ENCODE results near the gene PTPN22. TPM values are rescaled to one million over a fixed set of nuclear protein-coding genes. Genes with fewer than 3 reads are reported as not detected.

Gene PTPN22
- polyA plus RNA-seq, 2 donors, result 0.76 to 1.5 TPM

- no peaks in the 10 kb centered on the region for H3K36me3 ChIP-seq (ENCODE audit: control insufficient read depth in 2 of 2, insufficient read depth in 2 of 2, low read length in 1 of 2)
- no peak overlapping the region for H3K27ac ChIP-seq (ENCODE audit: low read depth in 2 of 2, low read length in 1 of 2)
- H3K4me3 ChIP-seq (ENCODE audit: low read depth in 1 of 2, low read length in 2 of 2), result no peak overlapping the region
- no peaks in the 10 kb centered on the region for H3K4me1 ChIP-seq (ENCODE audit: control insufficient read depth in 2 of 2, insufficient read depth in 2 of 2, low read length in 1 of 2)
- WGBS, 2 donors, result 91 to 96% methylated on average over 2 of the region's 2 CpGs
- no peaks in the 10 kb centered on the region for H3K27me3 ChIP-seq (ENCODE audit: control insufficient read depth in 1 of 2, insufficient read depth in 2 of 2, low read length in 2 of 2)
- no peaks in the 10 kb centered on the region for H3K9me3 ChIP-seq (ENCODE audit: control insufficient read depth in 2 of 2, insufficient read depth in 1 of 2, low read depth in 1 of 2, low read length in 1 of 2)
Measured at GRCh38 chr1:113834716-113835115, 36.8 kb downstream of the PTPN22 start.

DNA sequence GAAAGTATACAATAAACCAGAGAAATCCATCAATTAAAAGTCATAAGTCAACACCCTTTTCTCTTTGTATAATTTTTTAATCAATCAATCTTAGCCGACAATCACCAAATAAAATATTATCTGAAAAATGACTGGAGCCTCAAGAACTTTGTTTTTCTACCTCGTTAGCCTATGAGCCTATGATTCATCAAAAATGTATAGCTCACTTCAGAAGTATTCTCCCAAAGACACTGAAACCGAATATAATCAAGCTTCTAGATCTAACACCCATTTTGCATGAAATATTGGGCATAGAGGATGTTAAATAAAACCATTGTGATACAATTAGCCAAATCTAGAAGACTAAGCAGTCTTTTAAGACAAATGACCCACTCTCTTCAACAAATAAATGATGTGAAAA is 41.5 kb downstream of the PTPN22 start:
- Histone ChIP-seq H3K4me3 (ENCODE audit: low read depth in 1 of 2, low read length in 2 of 2) (no peak overlapping the region), H3K36me3 (ENCODE audit: control insufficient read depth in 2 of 2, insufficient read depth in 2 of 2, low read length in 1 of 2) (no peaks in the 10 kb centered on the region), H3K9me3 (ENCODE audit: control insufficient read depth in 2 of 2, insufficient read depth in 1 of 2, low read depth in 1 of 2, low read length in 1 of 2) (no peaks in the 10 kb centered on the region), H3K4me1 (ENCODE audit: control insufficient read depth in 2 of 2, insufficient read depth in 2 of 2, low read length in 1 of 2) (no peaks in the 10 kb centered on the region), H3K27ac (ENCODE audit: low read depth in 2 of 2, low read length in 1 of 2) (no peak overlapping the region), H3K27me3 (ENCODE audit: control insufficient read depth in 1 of 2, insufficient read depth in 2 of 2, low read length in 2 of 2) (no peaks in the 10 kb centered on the region)
- WGBS, 2 donors, result 71 to 74% methylated on average over 3 of the region's 3 CpGs

DNA sequence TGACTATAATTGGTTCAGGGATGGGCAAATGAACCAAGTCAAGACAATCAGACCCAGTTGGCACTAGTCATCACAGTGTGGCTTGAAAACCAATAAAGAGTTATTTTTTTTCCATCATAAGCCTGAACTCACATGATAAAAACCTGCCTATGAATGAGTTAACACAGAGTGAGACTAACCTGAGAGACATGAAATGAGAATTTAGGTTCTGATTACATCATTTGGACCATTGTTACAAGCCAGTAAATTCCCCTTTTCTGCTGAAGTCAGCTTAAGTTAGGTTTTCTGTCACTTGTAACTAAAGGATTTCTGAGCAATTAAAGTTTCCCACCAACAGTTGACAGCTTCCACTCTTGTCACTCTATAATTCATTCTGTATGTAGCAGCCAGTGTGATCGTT is 49.6 kb downstream of the PTPN22 start:
- Histone ChIP-seq H3K27ac (ENCODE audit: low read depth in 2 of 2, low read length in 1 of 2) (no peak overlapping the region), H3K36me3 (ENCODE audit: control insufficient read depth in 2 of 2, insufficient read depth in 2 of 2, low read length in 1 of 2) (no peaks in the 10 kb centered on the region), H3K9me3 (ENCODE audit: control insufficient read depth in 2 of 2, insufficient read depth in 1 of 2, low read depth in 1 of 2, low read length in 1 of 2) (no peaks in the 10 kb centered on the region), H3K4me3 (ENCODE audit: low read depth in 1 of 2, low read length in 2 of 2) (no peak overlapping the region), H3K4me1 (ENCODE audit: control insufficient read depth in 2 of 2, insufficient read depth in 2 of 2, low read length in 1 of 2) (no peaks in the 10 kb centered on the region), H3K27me3 (ENCODE audit: control insufficient read depth in 1 of 2, insufficient read depth in 2 of 2, low read length in 2 of 2) (no peaks in the 10 kb centered on the region)
- WGBS, 2 donors, result 61 to 74% methylated on average over 1 of the region's 1 CpG

- no peaks in the 10 kb centered on the region for H3K36me3 ChIP-seq (ENCODE audit: control insufficient read depth in 2 of 2, insufficient read depth in 2 of 2, low read length in 1 of 2)
- H3K27me3 ChIP-seq (ENCODE audit: control insufficient read depth in 1 of 2, insufficient read depth in 2 of 2, low read length in 2 of 2), result no peaks in the 10 kb centered on the region
- no peak overlapping the region for H3K27ac ChIP-seq (ENCODE audit: low read depth in 2 of 2, low read length in 1 of 2)
- H3K9me3 ChIP-seq (ENCODE audit: control insufficient read depth in 2 of 2, insufficient read depth in 1 of 2, low read depth in 1 of 2, low read length in 1 of 2), result no peaks in the 10 kb centered on the region
- no peaks in the 10 kb centered on the region for H3K4me1 ChIP-seq (ENCODE audit: control insufficient read depth in 2 of 2, insufficient read depth in 2 of 2, low read length in 1 of 2)
- H3K4me3 ChIP-seq (ENCODE audit: low read depth in 1 of 2, low read length in 2 of 2), result no peak overlapping the region
- 87 to 93% methylated on average over 2 of the region's 2 CpGs for WGBS, 2 donors
Measured at GRCh38 chr1:113818578-113818977, 52.9 kb downstream of the PTPN22 start.

DNA sequence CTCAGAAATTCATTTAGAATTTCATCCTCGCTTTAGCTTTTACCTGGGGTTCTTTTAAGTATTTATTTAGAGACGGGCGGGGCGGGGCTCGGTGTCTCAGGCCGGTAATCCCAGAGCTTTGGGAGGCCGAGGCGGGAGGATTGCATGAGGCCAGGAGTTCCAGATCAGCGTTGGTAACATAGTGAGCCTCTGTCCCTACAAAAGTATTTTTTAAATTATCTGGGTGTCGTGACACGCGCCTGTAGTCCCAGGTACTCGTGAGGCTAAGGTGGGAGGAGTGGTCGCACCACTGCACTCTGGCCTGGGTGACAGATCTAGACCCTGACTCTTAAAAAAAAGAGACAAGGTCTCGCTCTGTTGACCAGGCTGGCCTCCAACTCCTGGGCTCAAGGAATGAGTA is 58.3 kb downstream of the PTPN22 start:
- Histone ChIP-seq H3K9me3 (ENCODE audit: control insufficient read depth in 2 of 2, insufficient read depth in 1 of 2, low read depth in 1 of 2, low read length in 1 of 2) (no peaks in the 10 kb centered on the region), H3K4me3 (ENCODE audit: low read depth in 1 of 2, low read length in 2 of 2) (peak overlapping the region in 1 of 2 donors; percentile 71), H3K36me3 (ENCODE audit: control insufficient read depth in 2 of 2, insufficient read depth in 2 of 2, low read length in 1 of 2) (no peaks in the 10 kb centered on the region), H3K4me1 (ENCODE audit: control insufficient read depth in 2 of 2, insufficient read depth in 2 of 2, low read length in 1 of 2) (peaks cover 0 to 3% of the 10 kb centered on the region in 2 donors), H3K27me3 (ENCODE audit: control insufficient read depth in 1 of 2, insufficient read depth in 2 of 2, low read length in 2 of 2) (no peaks in the 10 kb centered on the region), H3K27ac (ENCODE audit: low read depth in 2 of 2, low read length in 1 of 2) (no peak overlapping the region)
- WGBS, 2 donors, result 94 to 95% methylated on average over 15 of the region's 15 CpGs

DNA sequence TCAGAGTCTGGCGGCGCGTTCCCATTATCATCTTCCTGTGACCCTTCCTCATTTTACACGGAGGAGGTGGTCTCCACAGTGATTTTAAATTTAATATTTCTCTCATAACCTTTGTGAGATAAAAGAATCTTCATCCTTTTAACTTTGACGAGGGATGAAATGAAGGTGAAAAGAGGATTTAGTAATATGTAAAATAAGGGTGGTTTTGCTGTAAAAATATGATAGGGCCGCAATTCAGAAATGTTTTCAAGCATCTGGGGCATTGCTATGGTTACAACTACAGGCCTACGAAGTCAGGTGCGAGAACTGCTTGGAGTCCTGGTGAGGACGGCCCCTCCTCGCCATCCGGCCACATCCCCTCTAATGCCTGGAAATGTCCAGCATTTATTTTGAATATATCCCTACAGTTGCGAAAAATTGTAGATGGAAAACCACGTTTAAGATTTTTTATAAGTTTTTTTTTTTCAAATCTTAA is 58.8 kb downstream of the PTPN22 start:
- Histone ChIP-seq H3K4me3 (ENCODE audit: low read depth in 1 of 2, low read length in 2 of 2) (peak overlapping the region; percentile 38 to 71), H3K36me3 (ENCODE audit: control insufficient read depth in 2 of 2, insufficient read depth in 2 of 2, low read length in 1 of 2) (no peaks in the 10 kb centered on the region), H3K9me3 (ENCODE audit: control insufficient read depth in 2 of 2, insufficient read depth in 1 of 2, low read depth in 1 of 2, low read length in 1 of 2) (no peaks in the 10 kb centered on the region), H3K27ac (ENCODE audit: low read depth in 2 of 2, low read length in 1 of 2) (peak overlapping the region; percentile 66 to 79), H3K4me1 (ENCODE audit: control insufficient read depth in 2 of 2, insufficient read depth in 2 of 2, low read length in 1 of 2) (peaks cover 0 to 3% of the 10 kb centered on the region in 2 donors), H3K27me3 (ENCODE audit: control insufficient read depth in 1 of 2, insufficient read depth in 2 of 2, low read length in 2 of 2) (no peaks in the 10 kb centered on the region)
- 19 to 22% methylated on average over 13 of the region's 13 CpGs for WGBS, 2 donors

DNA sequence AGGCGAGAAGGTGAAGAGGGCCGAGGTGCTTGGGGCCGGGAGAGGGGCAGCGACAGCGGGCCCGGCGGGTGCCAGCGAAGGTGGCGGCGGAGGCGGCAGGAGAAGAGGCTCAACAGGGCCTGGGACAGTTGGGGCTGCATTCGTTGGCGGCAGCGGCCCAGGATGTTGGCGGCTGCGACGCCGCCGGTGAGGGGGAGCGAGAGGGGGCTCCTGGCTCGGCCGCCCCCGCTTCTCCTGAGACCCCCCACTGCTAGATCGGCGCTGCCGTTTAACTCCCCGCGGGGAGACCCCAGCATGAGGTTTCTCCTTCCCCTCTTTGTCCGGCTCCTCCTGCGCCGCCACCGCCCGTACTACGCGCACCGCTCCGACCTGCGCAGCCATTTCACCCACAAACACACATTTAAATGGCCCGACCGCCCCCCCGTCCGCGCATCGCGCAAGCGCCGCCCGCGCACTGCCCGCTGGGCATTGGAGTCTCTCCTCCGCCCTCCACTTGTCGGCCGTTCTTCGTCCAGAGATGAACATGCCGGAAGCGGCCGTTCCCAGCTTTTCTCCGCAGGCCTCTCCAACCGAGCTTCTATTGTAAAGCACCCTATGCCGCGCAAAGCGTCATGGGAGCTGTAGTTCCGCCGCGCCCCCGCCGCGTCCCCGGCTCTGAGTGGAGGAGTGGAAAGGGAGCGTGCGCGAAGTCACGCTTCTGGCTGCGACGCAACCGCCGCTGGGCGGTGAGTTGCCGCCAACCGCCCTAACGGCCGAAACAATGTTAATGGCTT is 59.4 kb downstream of the PTPN22 start, which contains the start of gene RSBN1:
Gene RSBN1 (minus strand): TSS at position 589 of the 773 bp plus-strand sequence. CDS start 64 bp downstream, at position 525.
- peaks cover 0 to 3% of the 10 kb centered on the region in 2 donors for H3K4me1 ChIP-seq (ENCODE audit: control insufficient read depth in 2 of 2, insufficient read depth in 2 of 2, low read length in 1 of 2)
- H3K27me3 ChIP-seq (ENCODE audit: control insufficient read depth in 1 of 2, insufficient read depth in 2 of 2, low read length in 2 of 2), result no peaks in the 10 kb centered on the region
- H3K36me3 ChIP-seq (ENCODE audit: control insufficient read depth in 2 of 2, insufficient read depth in 2 of 2, low read length in 1 of 2), result no peaks in the 10 kb centered on the region
- peak within 1 kb of the TSS; percentile 87 to 90 for H3K27ac ChIP-seq (ENCODE audit: low read depth in 2 of 2, low read length in 1 of 2)
- H3K4me3 ChIP-seq (ENCODE audit: low read depth in 1 of 2, low read length in 2 of 2), result peak within 1 kb of the TSS; percentile 71 to 80
- 0 to 1% methylated on average over 71 to 82 of the region's 82 CpGs for WGBS, 2 donors
- no peaks in the 10 kb centered on the region for H3K9me3 ChIP-seq (ENCODE audit: control insufficient read depth in 2 of 2, insufficient read depth in 1 of 2, low read depth in 1 of 2, low read length in 1 of 2)

- Histone ChIP-seq H3K9me3 (ENCODE audit: control insufficient read depth in 2 of 2, insufficient read depth in 1 of 2, low read depth in 1 of 2, low read length in 1 of 2) (no peaks in the 10 kb centered on the region), H3K27me3 (ENCODE audit: control insufficient read depth in 1 of 2, insufficient read depth in 2 of 2, low read length in 2 of 2) (no peaks in the 10 kb centered on the region), H3K4me3 (ENCODE audit: low read depth in 1 of 2, low read length in 2 of 2) (peak overlapping the region; percentile 71 to 80), H3K27ac (ENCODE audit: low read depth in 2 of 2, low read length in 1 of 2) (peak overlapping the region; percentile 87 to 90), H3K36me3 (ENCODE audit: control insufficient read depth in 2 of 2, insufficient read depth in 2 of 2, low read length in 1 of 2) (no peaks in the 10 kb centered on the region), H3K4me1 (ENCODE audit: control insufficient read depth in 2 of 2, insufficient read depth in 2 of 2, low read length in 1 of 2) (peaks cover 0 to 3% of the 10 kb centered on the region in 2 donors)
- WGBS, 2 donors, result 1% methylated on average over 29 of the region's 29 CpGs
Measured at GRCh38 chr1:113811156-113811887, 60.2 kb downstream of the PTPN22 start.

DNA sequence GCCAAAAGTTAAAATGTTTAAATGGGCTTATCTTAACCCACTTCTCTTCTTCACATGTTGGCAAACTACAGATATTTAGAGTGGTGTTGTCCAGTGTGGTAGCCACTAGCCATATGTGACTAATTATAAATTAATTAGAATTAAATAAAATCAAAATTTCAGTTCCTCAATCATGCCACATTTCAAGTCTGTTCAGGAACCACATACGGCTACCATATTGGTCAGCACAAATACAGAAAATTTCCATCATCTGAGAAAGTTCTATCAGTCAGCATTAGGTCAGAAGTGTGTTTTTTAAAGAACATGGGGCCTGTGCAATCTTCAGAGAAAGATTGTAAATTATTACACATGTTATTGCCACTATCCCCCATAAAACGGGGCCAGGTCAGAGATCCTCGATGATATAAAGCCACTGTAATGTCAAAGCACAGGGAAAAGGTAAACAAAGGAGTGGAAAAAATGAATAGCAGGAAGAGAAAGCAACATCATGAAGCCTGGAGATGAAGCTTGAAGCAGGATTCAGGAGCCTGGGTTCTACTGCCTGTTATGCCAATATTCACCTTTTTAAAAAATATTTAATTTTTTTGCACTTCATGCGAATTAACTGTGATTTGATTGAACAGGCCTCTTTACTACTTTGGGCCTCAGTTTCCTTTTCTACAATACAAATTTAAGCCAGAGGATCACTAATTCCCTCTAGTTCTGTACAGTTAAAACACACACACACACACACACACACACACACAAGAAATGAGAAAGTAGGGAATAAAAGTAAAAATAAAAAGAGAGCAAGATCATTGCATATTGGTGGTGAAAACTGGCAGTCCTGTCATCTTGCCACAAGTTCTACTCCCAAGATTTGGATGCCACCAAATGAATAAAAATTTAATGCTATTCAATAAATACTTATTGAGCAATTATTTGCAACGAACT is 61.6 kb downstream of the PTPN22 start:
- Histone ChIP-seq H3K36me3 (ENCODE audit: control insufficient read depth in 2 of 2, insufficient read depth in 2 of 2, low read length in 1 of 2) (no peaks in the 10 kb centered on the region), H3K27ac (ENCODE audit: low read depth in 2 of 2, low read length in 1 of 2) (no peak overlapping the region), H3K4me3 (ENCODE audit: low read depth in 1 of 2, low read length in 2 of 2) (peak overlapping the region in 1 of 2 donors; percentile 71), H3K4me1 (ENCODE audit: control insufficient read depth in 2 of 2, insufficient read depth in 2 of 2, low read length in 1 of 2) (peaks cover 0 to 3% of the 10 kb centered on the region in 2 donors), H3K27me3 (ENCODE audit: control insufficient read depth in 1 of 2, insufficient read depth in 2 of 2, low read length in 2 of 2) (no peaks in the 10 kb centered on the region), H3K9me3 (ENCODE audit: control insufficient read depth in 2 of 2, insufficient read depth in 1 of 2, low read depth in 1 of 2, low read length in 1 of 2) (no peaks in the 10 kb centered on the region)
- WGBS, 2 donors, result 33 to 36% methylated on average over 5 of the region's 5 CpGs
